ENCODE results near the gene KCTD10.
"Not testable (repeated sequence)": the region's sequence is repeated elsewhere in the genome, so short reads cannot be mapped to it uniquely, and the experiment has no call there.

KCTD10 gene

GRCh38 chr12:109446869-109447268 is 30.2 kb downstream of the KCTD10 start:
- no peak for DNase-seq

GRCh38 chr12:109445191-109445609 is 31.9 kb downstream of the KCTD10 start:
- DNase-seq = no peak

GRCh38 chr12:109444259-109444658 is 32.8 kb downstream of the KCTD10 start:
- no peak for DNase-seq

- no peak for DNase-seq
Observed at GRCh38 chr12:109443794-109444193, 33.3 kb downstream of the KCTD10 start.

- peak; percentile 41 for DNase-seq
Observed at GRCh38 chr12:109440851-109441490, 36.1 kb downstream of the KCTD10 start.

- DNase-seq = not testable (repeated sequence)
Observed at GRCh38 chr12:109439951-109440350, 37.1 kb downstream of the KCTD10 start.

- no peak for DNase-seq
Observed at GRCh38 chr12:109439181-109439580, 37.9 kb downstream of the KCTD10 start.

GRCh38 chr12:109436188-109436560 is 40.9 kb downstream of the KCTD10 start:
- DNase-seq = no peak

GRCh38 chr12:109435428-109436187 is 41.5 kb downstream of the KCTD10 start:
- DNase-seq = no peak

- no peak for DNase-seq
Observed at GRCh38 chr12:109434582-109434981, 42.5 kb downstream of the KCTD10 start.

- DNase-seq = no peak
Observed at GRCh38 chr12:109433618-109434017, 43.5 kb downstream of the KCTD10 start.

GRCh38 chr12:109432842-109433304 is 44.2 kb downstream of the KCTD10 start:
- DNase-seq = peak; percentile 23

GRCh38 chr12:109432431-109432830 is 44.7 kb downstream of the KCTD10 start:
- DNase-seq = no peak

- no peak for DNase-seq
Observed at GRCh38 chr12:109430244-109430643, 46.9 kb downstream of the KCTD10 start.

- not testable (repeated sequence) for DNase-seq
Observed at GRCh38 chr12:109428804-109429203, 48.3 kb downstream of the KCTD10 start.

- DNase-seq = peak; percentile 20
Observed at GRCh38 chr12:109428037-109428629, 49.0 kb downstream of the KCTD10 start.

- DNase-seq = no peak
Observed at GRCh38 chr12:109423392-109423791, 53.7 kb downstream of the KCTD10 start.

GRCh38 chr12:109422251-109422650 is 54.8 kb downstream of the KCTD10 start:
- no peak for DNase-seq

GRCh38 chr12:109421355-109422087 is 55.6 kb downstream of the KCTD10 start:
- no peak for DNase-seq

- no peak for DNase-seq
Observed at GRCh38 chr12:109418848-109419480, 58.1 kb downstream of the KCTD10 start.

GRCh38 chr12:109406147-109406546 is 71.0 kb downstream of the KCTD10 start:
- not testable (repeated sequence) for DNase-seq

- DNase-seq = not testable (repeated sequence)
Observed at GRCh38 chr12:109404841-109405240, 72.3 kb downstream of the KCTD10 start.

Measured in DMS153 (cell line).